ENCODE measurements around the gene ASPSCR1. TPM values are rescaled to one million over a fixed set of nuclear protein-coding genes. Genes with fewer than 3 reads are reported as not detected.

ASPSCR1 gene
- total and polyA plus RNA-seq, 10 of the 15 experiments (the other 5 are each of a cell fraction or from before 2014, with no cell fraction given), result 1.5 to 48.4 (median 25.4) TPM

DNA sequence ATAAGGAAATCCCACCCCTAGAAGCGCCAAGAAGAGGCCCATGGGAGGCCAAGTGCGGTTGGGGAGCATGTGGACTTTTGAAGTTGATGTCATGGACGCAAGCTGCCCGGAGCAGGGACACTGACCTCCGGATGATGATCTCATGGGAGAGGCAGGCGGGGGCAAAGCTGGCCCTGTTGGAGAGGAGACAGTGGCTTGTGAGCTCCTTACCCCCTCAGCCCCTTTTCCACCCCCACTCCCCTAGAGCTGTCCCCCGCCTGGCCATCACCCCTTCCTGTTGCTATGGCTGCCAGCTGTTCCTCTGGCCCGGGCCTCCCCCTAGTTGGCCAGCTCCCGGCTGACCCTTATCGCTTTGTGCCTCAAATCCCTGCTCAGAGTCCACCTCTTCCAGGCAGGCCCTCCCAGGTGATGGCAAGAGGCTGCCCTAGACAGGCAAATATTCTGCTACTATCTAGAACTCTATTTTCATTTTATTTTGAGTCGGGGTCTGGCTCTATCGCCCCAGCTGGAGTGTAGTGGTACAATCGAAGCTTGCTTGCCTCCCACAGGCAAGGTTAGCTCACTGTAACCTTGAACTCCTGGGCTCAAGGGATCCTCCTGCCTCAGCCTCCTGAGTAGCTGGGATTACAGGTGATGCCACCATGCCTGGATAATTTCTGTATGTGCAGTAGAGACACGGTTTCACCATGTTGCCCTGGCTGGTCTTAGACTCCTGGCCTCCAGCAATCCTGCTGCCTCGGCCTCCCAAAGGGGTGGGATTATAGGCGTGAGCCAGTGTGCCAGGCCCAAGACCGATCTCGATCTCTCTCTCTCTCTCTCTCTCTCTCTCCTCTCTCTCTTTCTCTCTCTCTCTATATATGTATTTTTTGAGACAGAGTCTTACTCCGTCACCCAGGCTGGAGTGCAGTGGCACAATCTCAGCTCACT, 23.0 kb upstream of the ASPSCR1 start:
- no TSS peak for BruUV-seq (replicated peaks)
- DNase-seq (ENCODE audit: low read depth, low spot score), result no peak
- no peaks in the 10 kb centered on the region for H4K20me1 ChIP-seq (ENCODE audit: control insufficient read depth, insufficient read depth)
- CTCF ChIA-PET, result interaction anchor here (0.6 to 2.0 kb wide), 6 partner anchors 10 to 1008 kb away, joined by 3 to 11 read pairs (median 4); partner anchors contain the start of gene CENPX
- peaks cover 2 to 10% of the 10 kb centered on the region in 2 experiments for H3K27me3 ChIP-seq (replicated peaks in 1 of 2; ENCODE audit: control insufficient read depth in 2 of 2, insufficient read depth in 2 of 2, low read length in 1 of 2)
- WGBS (ENCODE audit: insufficient coverage, insufficient replicate concordance, low lambda C conversion rate, missing lambda C conversion rate), result 30% methylated on average over 18 of the region's 19 CpGs
- SMC1A ChIA-PET (ENCODE audit: uncharacterized antibody, unreplicated experiment), result interaction anchor here (0.8 to 1.1 kb wide), 2 partner anchors 20 to 67 kb away, joined by 3 read pairs; no protein-coding TSS in a partner anchor
- no peak overlapping the region for H2AFZ ChIP-seq (ENCODE audit: control insufficient read depth, low read depth, low read length)
- no peaks in the 10 kb centered on the region for H3K9me3 ChIP-seq (replicated peaks; ENCODE audit: control insufficient read depth, insufficient read depth, low read length)
- POLR2A ChIA-PET, result interaction anchor here (0.6 to 0.7 kb wide), 2 partner anchors 11 to 31 kb away, joined by 3 to 5 read pairs; no protein-coding TSS in a partner anchor
- H3K79me2 ChIP-seq (ENCODE audit: control insufficient read depth, insufficient read depth, low read length), result no peaks in the 10 kb centered on the region
- FAIRE-seq, result no peak
- TF ChIP-seq, protein P1, sequence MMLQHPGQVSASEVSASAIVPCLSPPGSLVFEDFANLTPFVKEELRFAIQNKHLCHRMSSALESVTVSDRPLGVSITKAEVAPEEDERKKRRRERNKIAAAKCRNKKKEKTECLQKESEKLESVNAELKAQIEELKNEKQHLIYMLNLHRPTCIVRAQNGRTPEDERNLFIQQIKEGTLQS (IDR thresholded peaks at IDR 0.05; ENCODE audit: borderline replicate concordance, extremely low read depth, low read depth, low read length), result no peak
- TF ChIP-seq PML (IDR thresholded peaks at IDR 0.05; ENCODE audit: low read length) (no peak), TARDBP (IDR thresholded peaks at IDR 0.05; ENCODE audit: borderline replicate concordance) (no peak), ZSCAN29 (IDR thresholded peaks at IDR 0.05) (no peak), SMAD5 (IDR thresholded peaks at IDR 0.05; ENCODE audit: low read depth) (no peak), SRF (IDR thresholded peaks at IDR 0.05; ENCODE audit: low read depth in 2 of 2, low read length in 2 of 2) (no peak), CHD4 (IDR thresholded peaks at IDR 0.05) (no peak), ATF7 (IDR thresholded peaks at IDR 0.05; ENCODE audit: low read depth) (no peak)
- RAD21 ChIA-PET (ENCODE audit: unreplicated experiment), result interaction anchor here (1.2 to 1.7 kb wide), 2 partner anchors 66 to 85 kb away, joined by 4 to 8 read pairs; no protein-coding TSS in a partner anchor
- intact Hi-C loops (cut with micrococcal nuclease; ENCODE audit: unreplicated experiment) (no loop called here), in situ Hi-C loops (cut with MboI) (no loop called here)
- no peaks in the 10 kb centered on the region for H3K4me1 ChIP-seq (ENCODE audit: control insufficient read depth, insufficient read depth, low read length)
- H3K36me3 ChIP-seq (ENCODE audit: control insufficient read depth in 2 of 2, insufficient read depth in 2 of 2, low read length in 1 of 2), result no peaks in the 10 kb centered on the region
- H3K4me3 ChIP-seq, result no peak overlapping the region
- no peak overlapping the region for H3K9ac ChIP-seq (ENCODE audit: control insufficient read depth, insufficient read depth, low read length)
- no peak overlapping the region for H3K4me2 ChIP-seq (ENCODE audit: control insufficient read depth, insufficient read depth)
- ATAC-seq, result no peak
- H3K27ac ChIP-seq (ENCODE audit: control insufficient read depth, insufficient read depth), result no peak overlapping the region
